A204.1 (cell line): Measurements from ENCODE around the gene MRAP.

ENCODE experiments used
- FAIRE-seq: peaks from 2 replicates; lab custom pipeline; 2012; peaks lifted over from hg19 to GRCh38; lab: Jason Lieb, UNC

The MRAP gene

GRCh38 chr21:32322676-32323075, 24.0 kb downstream of the MRAP start:
- FAIRE-seq = no peak

- no peak for FAIRE-seq
Observed at GRCh38 chr21:32325706-32326105, 27.1 kb downstream of the MRAP start.

- no peak for FAIRE-seq
Observed at GRCh38 chr21:32328595-32328994, 29.9 kb downstream of the MRAP start.

GRCh38 chr21:32329331-32329730, 30.7 kb downstream of the MRAP start:
- FAIRE-seq = no peak

GRCh38 chr21:32329776-32330175, 31.1 kb downstream of the MRAP start:
- no peak for FAIRE-seq

GRCh38 chr21:32330784-32331311, 32.2 kb downstream of the MRAP start:
- no peak for FAIRE-seq

- FAIRE-seq = no peak
Observed at GRCh38 chr21:32331444-32332305, 33.0 kb downstream of the MRAP start.

- peak; percentile 90 for FAIRE-seq
Observed at GRCh38 chr21:32332463-32332951, 33.9 kb downstream of the MRAP start.

GRCh38 chr21:32333953-32334673, 35.5 kb downstream of the MRAP start:
- no peak for FAIRE-seq

GRCh38 chr21:32334980-32335531, 36.4 kb downstream of the MRAP start:
- no peak for FAIRE-seq

GRCh38 chr21:32335601-32336575, 37.2 kb downstream of the MRAP start:
- FAIRE-seq = no peak

GRCh38 chr21:32336711-32337110, 38.1 kb downstream of the MRAP start:
- no peak for FAIRE-seq

- FAIRE-seq = no peak
Observed at GRCh38 chr21:32337206-32337605, 38.6 kb downstream of the MRAP start.

GRCh38 chr21:32338209-32338921, 39.7 kb downstream of the MRAP start:
- FAIRE-seq = no peak

GRCh38 chr21:32340863-32341848, 42.5 kb downstream of the MRAP start:
- no peak for FAIRE-seq

- no peak for FAIRE-seq
Observed at GRCh38 chr21:32346951-32347350, 48.3 kb downstream of the MRAP start.

- FAIRE-seq = no peak
Observed at GRCh38 chr21:32347351-32347750, 48.7 kb downstream of the MRAP start.

GRCh38 chr21:32347977-32348376, 49.3 kb downstream of the MRAP start:
- no peak for FAIRE-seq

- no peak for FAIRE-seq
Observed at GRCh38 chr21:32348604-32349332, 50.1 kb downstream of the MRAP start.
